Activated naive CD8-positive, alpha-beta T cell treated with anti-CD3 and anti-CD28 coated beads, Interleukin-2, amount 50 U/mL, for 24 hours (primary cell): ENCODE results near the gene MACROD2.
A peak's percentile ranks its signal among the peaks of the same experiment; 100 is the strongest.
"Not testable (repeated sequence)": the region's sequence is repeated elsewhere in the genome, so short reads cannot be mapped to it uniquely, and the experiment has no call there.

ENCODE experiments used
- ATAC-seq: fragments of 150-1000 bp; cut with Tn5 transposase; one replicate; pipeline ENCODE4 v1.10.0; 2021
- DNase-seq: peaks from one replicate; pipeline ENCODE4 v3.0.0; 2021
- H3K27ac Mint-ChIP-seq: one replicate; pipeline ENCODE4 v1.8.0; 2021; ENCODE audit warnings: mild to moderate bottlenecking, mixed read lengths
- H3K27me3 Mint-ChIP-seq: one replicate; pipeline ENCODE4 v1.8.0; 2021; ENCODE audit warnings: mixed read lengths
- H3K36me3 Mint-ChIP-seq: one replicate; pipeline ENCODE4 v1.8.0; 2021; ENCODE audit warnings: low read depth, mixed read lengths
- H3K4me1 Mint-ChIP-seq: one replicate; pipeline ENCODE4 v1.8.0; 2021; ENCODE audit warnings: mixed read lengths
- H3K4me3 Mint-ChIP-seq: one replicate; pipeline ENCODE4 v1.8.0; 2021; ENCODE audit warnings: mild to moderate bottlenecking, moderate library complexity, mixed read lengths
- H3K9me3 Mint-ChIP-seq: one replicate; pipeline ENCODE4 v1.8.0; 2021; ENCODE audit warnings: mixed read lengths

The MACROD2 gene

GRCh38 chr20:13995086-13995665, at the start of gene MACROD2:
Gene MACROD2, plus strand, starts transcription at chr20:13995516.
- DNase-seq = peak; percentile 28

GRCh38 chr20:13947719-13948118, 47.6 kb upstream of the MACROD2 start:
- Mint-ChIP-seq H3K27me3 (no peaks in the 10 kb centered on the region), H3K9me3 (no peaks in the 10 kb centered on the region), H3K4me3 (no peak overlapping the region), H3K4me1 (no peaks in the 10 kb centered on the region), H3K27ac (no peak overlapping the region), H3K36me3 (no peaks in the 10 kb centered on the region)
- DNase-seq (no peak), ATAC-seq (no peak)

More at GRCh38 chr20:13995086-13995665, at the start of gene MACROD2:
- H3K9me3 Mint-ChIP-seq = peaks cover 20% of the 10 kb centered on the region
- H3K27me3 Mint-ChIP-seq = peaks cover 23% of the 10 kb centered on the region
- peaks cover 2% of the 10 kb centered on the region for H3K36me3 Mint-ChIP-seq
- H3K27ac Mint-ChIP-seq = no peak within 1 kb of the TSS
- peak; percentile 70 for ATAC-seq
- peaks cover 3% of the 10 kb centered on the region for H3K4me1 Mint-ChIP-seq
- H3K4me3 Mint-ChIP-seq = peak within 1 kb of the TSS; percentile 53

GRCh38 chr20:13953227-13953626, 42.1 kb upstream of the MACROD2 start:
- H3K36me3 Mint-ChIP-seq = no peaks in the 10 kb centered on the region
- no peaks in the 10 kb centered on the region for H3K4me1 Mint-ChIP-seq
- no peak for ATAC-seq
- no peaks in the 10 kb centered on the region for H3K27me3 Mint-ChIP-seq
- no peak overlapping the region for H3K27ac Mint-ChIP-seq
- no peak for DNase-seq
- H3K9me3 Mint-ChIP-seq = peaks cover 6% of the 10 kb centered on the region
- H3K4me3 Mint-ChIP-seq = no peak overlapping the region

GRCh38 chr20:13960119-13960518, 35.2 kb upstream of the MACROD2 start:
- Mint-ChIP-seq H3K4me1 (no peaks in the 10 kb centered on the region), H3K9me3 (no peaks in the 10 kb centered on the region), H3K27ac (no peak overlapping the region), H3K27me3 (no peaks in the 10 kb centered on the region), H3K4me3 (no peak overlapping the region), H3K36me3 (no peaks in the 10 kb centered on the region)
- ATAC-seq = no peak
- no peak for DNase-seq

GRCh38 chr20:13960525-13960924, 34.8 kb upstream of the MACROD2 start:
- Mint-ChIP-seq H3K4me1 (no peaks in the 10 kb centered on the region), H3K9me3 (no peaks in the 10 kb centered on the region), H3K27ac (no peak overlapping the region), H3K36me3 (no peaks in the 10 kb centered on the region), H3K4me3 (no peak overlapping the region), H3K27me3 (no peaks in the 10 kb centered on the region)
- ATAC-seq (no peak), DNase-seq (no peak)

- H3K9me3 Mint-ChIP-seq = peaks cover 18% of the 10 kb centered on the region
Measured at GRCh38 chr20:13984211-13984610, 11.1 kb upstream of the MACROD2 start.

GRCh38 chr20:13990465-13990864, 4.9 kb upstream of the MACROD2 start, which contains the start of gene SEL1L2:
Gene SEL1L2, minus strand, starts transcription at chr20:13990614. Its CDS starts 80 bp downstream, at chr20:13990534.
- H3K27me3 Mint-ChIP-seq = peaks cover 5% of the 10 kb centered on the region
- peaks cover 26% of the 10 kb centered on the region for H3K9me3 Mint-ChIP-seq
- no peaks in the 10 kb centered on the region for H3K36me3 Mint-ChIP-seq
- no peak within 1 kb of the TSS for H3K27ac Mint-ChIP-seq
- DNase-seq = no peak
- ATAC-seq = no peak
- no peak within 1 kb of the TSS for H3K4me3 Mint-ChIP-seq
- H3K4me1 Mint-ChIP-seq = no peaks in the 10 kb centered on the region

More at GRCh38 chr20:13984211-13984610, 11.1 kb upstream of the MACROD2 start:
- Mint-ChIP-seq H3K36me3 (no peaks in the 10 kb centered on the region), H3K27ac (no peak overlapping the region), H3K4me1 (no peaks in the 10 kb centered on the region), H3K4me3 (no peak overlapping the region), H3K27me3 (no peaks in the 10 kb centered on the region)
- ATAC-seq (no peak), DNase-seq (no peak)

GRCh38 chr20:13991311-13991710, 4.0 kb upstream of the MACROD2 start:
- Mint-ChIP-seq H3K27me3 (peaks cover 8% of the 10 kb centered on the region), H3K4me1 (peaks cover 2% of the 10 kb centered on the region), H3K4me3 (no peak overlapping the region), H3K9me3 (peaks cover 25% of the 10 kb centered on the region), H3K36me3 (no peaks in the 10 kb centered on the region), H3K27ac (no peak overlapping the region)
- DNase-seq (no peak), ATAC-seq (no peak)

- not testable (repeated sequence) for ATAC-seq, H3K27ac Mint-ChIP-seq
- H3K9me3 Mint-ChIP-seq = peaks cover 23% of the 10 kb centered on the region
Measured at GRCh38 chr20:13991955-13992354, 3.4 kb upstream of the MACROD2 start.

GRCh38 chr20:13995841-13996240, 525 bp downstream of the MACROD2 start:
- peak overlapping the region; percentile 53 for H3K4me3 Mint-ChIP-seq
- peaks cover 2% of the 10 kb centered on the region for H3K36me3 Mint-ChIP-seq
- no peak overlapping the region for H3K27ac Mint-ChIP-seq
- H3K9me3 Mint-ChIP-seq = peaks cover 20% of the 10 kb centered on the region
- DNase-seq = no peak
- no peak for ATAC-seq
- peaks cover 25% of the 10 kb centered on the region for H3K27me3 Mint-ChIP-seq
- H3K4me1 Mint-ChIP-seq = peaks cover 3% of the 10 kb centered on the region

More at GRCh38 chr20:13991955-13992354, 3.4 kb upstream of the MACROD2 start:
- peaks cover 14% of the 10 kb centered on the region for H3K27me3 Mint-ChIP-seq
- H3K4me1 Mint-ChIP-seq, DNase-seq, H3K36me3 Mint-ChIP-seq, H3K4me3 Mint-ChIP-seq: not testable (repeated sequence)

- Mint-ChIP-seq H3K4me3 (peak overlapping the region; percentile 53), H3K4me1 (peaks cover 3% of the 10 kb centered on the region), H3K27ac (no peak overlapping the region), H3K9me3 (peaks cover 20% of the 10 kb centered on the region), H3K27me3 (peaks cover 25% of the 10 kb centered on the region), H3K36me3 (peaks cover 2% of the 10 kb centered on the region)
- ATAC-seq = no peak
- no peak for DNase-seq
Measured at GRCh38 chr20:13996265-13996664, 949 bp downstream of the MACROD2 start.

- Mint-ChIP-seq H3K36me3 (peaks cover 2% of the 10 kb centered on the region), H3K27ac (no peak overlapping the region), H3K27me3 (peaks cover 20% of the 10 kb centered on the region), H3K4me3 (no peak overlapping the region), H3K9me3 (peaks cover 7% of the 10 kb centered on the region), H3K4me1 (peaks cover 3% of the 10 kb centered on the region)
- DNase-seq (no peak), ATAC-seq (no peak)
Measured at GRCh38 chr20:14000917-14001316, 5.6 kb downstream of the MACROD2 start.

- ATAC-seq (no peak), DNase-seq (no peak)
- H3K4me1 Mint-ChIP-seq = no peaks in the 10 kb centered on the region
- H3K36me3 Mint-ChIP-seq = no peaks in the 10 kb centered on the region
- H3K27me3 Mint-ChIP-seq = peaks cover 2% of the 10 kb centered on the region
- peaks cover 15% of the 10 kb centered on the region for H3K9me3 Mint-ChIP-seq
- no peak overlapping the region for H3K27ac Mint-ChIP-seq
- H3K4me3 Mint-ChIP-seq = no peak overlapping the region
Measured at GRCh38 chr20:14005996-14006395, 10.7 kb downstream of the MACROD2 start.

GRCh38 chr20:14009208-14009607, 13.9 kb downstream of the MACROD2 start:
- Mint-ChIP-seq H3K4me3 (no peak overlapping the region), H3K4me1 (no peaks in the 10 kb centered on the region), H3K27ac (no peak overlapping the region), H3K27me3 (peaks cover 2% of the 10 kb centered on the region), H3K9me3 (peaks cover 8% of the 10 kb centered on the region), H3K36me3 (no peaks in the 10 kb centered on the region)
- DNase-seq (no peak), ATAC-seq (no peak)

- Mint-ChIP-seq H3K4me3 (no peak overlapping the region), H3K36me3 (no peaks in the 10 kb centered on the region), H3K9me3 (peaks cover 13% of the 10 kb centered on the region), H3K27me3 (no peaks in the 10 kb centered on the region), H3K27ac (no peak overlapping the region), H3K4me1 (no peaks in the 10 kb centered on the region)
- ATAC-seq (no peak), DNase-seq (no peak)
Measured at GRCh38 chr20:14012671-14013070, 17.4 kb downstream of the MACROD2 start.

- no peaks in the 10 kb centered on the region for H3K36me3 Mint-ChIP-seq
- no peaks in the 10 kb centered on the region for H3K27me3 Mint-ChIP-seq
- no peak overlapping the region for H3K27ac Mint-ChIP-seq
Measured at GRCh38 chr20:14030991-14031390, 35.7 kb downstream of the MACROD2 start.

More at GRCh38 chr20:14030991-14031390, 35.7 kb downstream of the MACROD2 start:
- H3K4me1 Mint-ChIP-seq = no peaks in the 10 kb centered on the region
- ATAC-seq (no peak), DNase-seq (no peak)
- no peak overlapping the region for H3K4me3 Mint-ChIP-seq
- H3K9me3 Mint-ChIP-seq = no peaks in the 10 kb centered on the region
